GM19351 (cell line): ENCODE measurements around the gene SERPINE3.

Experiments
- ATAC-seq: cut with Tn5 transposase; IDR thresholded peaks from one replicate; pipeline ENCODE4 v1.9.1; 2021; ENCODE audit warnings: mild to moderate bottlenecking, moderate library complexity; ENCODE audit not compliant: unreplicated experiment

SERPINE3 gene

DNA sequence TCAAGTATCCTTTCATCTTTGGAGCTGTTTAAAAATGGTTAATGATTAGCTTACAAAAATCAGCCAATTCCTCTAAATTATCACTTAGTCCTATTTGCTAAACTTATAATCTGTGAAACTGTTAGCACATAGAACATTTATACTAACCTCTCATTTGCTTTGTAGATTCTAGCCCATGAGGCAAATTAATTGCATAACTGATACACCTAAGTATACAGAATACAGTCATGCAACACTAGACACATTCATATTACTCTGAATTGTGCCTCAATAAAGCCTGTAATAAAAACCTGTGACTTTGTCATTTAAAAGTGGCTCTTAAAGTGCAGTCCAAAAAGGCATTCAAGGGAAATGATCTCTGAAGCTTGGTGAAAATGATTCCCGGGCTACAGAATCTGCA lies 21.0 kb downstream of the SERPINE3 start:
- ATAC-seq: no peak

DNA sequence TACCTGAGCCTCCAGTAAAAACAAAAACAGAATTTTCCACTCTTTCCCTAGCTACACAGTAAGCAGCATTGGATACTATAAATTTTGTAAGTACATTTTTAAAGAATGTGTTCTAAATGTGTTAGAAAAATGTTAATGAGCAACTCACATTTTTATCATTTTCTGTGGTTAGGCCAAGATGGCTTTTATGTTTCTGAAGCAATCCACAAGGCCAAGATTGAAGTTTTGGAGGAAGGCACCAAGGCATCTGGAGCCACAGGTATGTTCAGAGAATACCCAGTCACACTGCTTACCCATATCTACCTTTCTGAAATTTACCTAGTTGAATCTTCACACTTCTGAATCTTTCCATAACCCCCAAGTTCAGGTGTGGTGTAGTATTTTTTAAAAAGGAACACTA lies 21.6 kb downstream of the SERPINE3 start:
- ATAC-seq: no peak

DNA sequence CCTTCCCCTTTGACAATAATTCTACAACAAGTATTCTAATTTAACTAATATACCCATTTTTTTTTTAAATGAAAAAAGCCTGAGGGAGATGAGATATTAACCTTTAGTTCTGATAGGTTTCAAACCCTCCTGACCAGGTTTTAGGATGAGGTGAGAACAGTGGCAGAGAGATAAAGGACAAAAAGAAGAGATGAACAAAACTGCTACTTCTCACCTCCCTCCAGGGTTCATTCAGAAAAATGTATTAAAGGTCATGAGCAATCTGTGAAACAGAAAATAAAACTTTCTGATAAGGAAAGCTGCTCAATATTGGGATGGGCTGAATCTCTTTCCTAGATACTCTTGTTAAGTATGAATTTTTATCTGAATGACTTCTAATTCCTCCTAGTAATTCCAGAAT lies 24.1 kb downstream of the SERPINE3 start:
- ATAC-seq: no peak

DNA sequence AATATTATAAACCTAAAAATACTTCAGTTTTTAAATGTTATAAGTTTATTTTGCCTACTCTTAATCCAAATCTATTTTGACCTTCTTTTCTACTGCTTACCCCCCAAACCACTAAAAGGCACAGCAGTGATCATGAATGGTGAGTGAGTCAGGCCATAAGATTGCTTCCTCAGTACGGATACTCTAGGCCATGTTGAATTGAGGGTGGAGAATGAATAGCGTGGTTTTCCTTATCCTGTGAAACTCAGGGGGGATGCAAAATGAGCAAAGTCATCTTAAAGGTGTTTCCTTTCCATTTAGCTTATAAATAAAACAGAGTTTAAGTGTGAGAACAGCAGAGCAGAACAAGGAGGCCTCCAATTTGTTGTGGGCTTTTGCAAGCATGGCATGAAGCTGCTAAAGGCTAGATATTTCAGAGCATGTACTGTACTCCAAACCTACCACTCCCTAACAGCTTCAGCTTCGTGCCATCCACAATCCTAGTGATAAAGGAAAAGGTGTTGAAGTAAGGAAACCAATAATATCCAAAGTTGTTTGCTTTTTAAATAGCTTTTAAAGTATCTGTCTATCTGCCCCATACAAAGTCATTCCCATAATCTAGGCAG lies 25.0 kb downstream of the SERPINE3 start:
- ATAC-seq: no peak

DNA sequence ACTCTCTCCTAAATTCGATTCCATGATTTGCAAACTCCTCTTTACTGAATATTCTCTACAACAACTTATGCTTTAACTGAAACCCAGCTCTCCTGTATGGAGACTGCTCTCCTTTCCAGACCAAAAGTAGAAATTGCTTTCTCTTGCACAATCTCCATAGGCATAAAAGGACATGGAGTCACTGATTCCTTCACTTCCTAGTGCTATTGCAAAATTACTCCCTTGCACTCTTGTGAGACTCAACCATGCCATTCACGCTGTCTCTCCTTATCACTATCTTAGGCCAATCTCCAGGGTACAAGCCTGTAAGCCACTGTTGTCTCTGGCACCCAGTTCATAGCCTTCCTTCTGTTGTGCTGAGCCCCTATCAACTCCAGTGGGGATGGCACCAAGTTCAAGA lies 30.6 kb downstream of the SERPINE3 start:
- no peak for ATAC-seq

DNA sequence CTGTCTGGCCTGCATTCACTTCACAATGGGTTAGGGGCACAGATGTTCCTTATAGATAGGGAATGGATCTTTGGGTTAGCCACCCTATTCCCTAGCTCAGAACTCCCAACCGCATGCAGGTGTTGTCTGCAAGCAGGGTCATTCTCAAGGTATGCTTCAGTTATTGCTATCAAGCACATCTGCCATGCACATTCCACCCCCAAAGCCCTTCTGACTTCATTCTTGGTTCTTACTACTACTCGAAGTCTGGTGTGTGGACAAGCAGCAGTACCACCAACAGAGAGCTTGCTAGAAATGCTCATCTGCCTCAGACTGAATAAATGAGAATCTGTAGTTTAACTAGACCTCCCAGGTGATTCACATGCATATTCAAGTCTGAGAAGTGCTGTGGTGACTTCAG lies 31.3 kb downstream of the SERPINE3 start:
- ATAC-seq: no peak

DNA sequence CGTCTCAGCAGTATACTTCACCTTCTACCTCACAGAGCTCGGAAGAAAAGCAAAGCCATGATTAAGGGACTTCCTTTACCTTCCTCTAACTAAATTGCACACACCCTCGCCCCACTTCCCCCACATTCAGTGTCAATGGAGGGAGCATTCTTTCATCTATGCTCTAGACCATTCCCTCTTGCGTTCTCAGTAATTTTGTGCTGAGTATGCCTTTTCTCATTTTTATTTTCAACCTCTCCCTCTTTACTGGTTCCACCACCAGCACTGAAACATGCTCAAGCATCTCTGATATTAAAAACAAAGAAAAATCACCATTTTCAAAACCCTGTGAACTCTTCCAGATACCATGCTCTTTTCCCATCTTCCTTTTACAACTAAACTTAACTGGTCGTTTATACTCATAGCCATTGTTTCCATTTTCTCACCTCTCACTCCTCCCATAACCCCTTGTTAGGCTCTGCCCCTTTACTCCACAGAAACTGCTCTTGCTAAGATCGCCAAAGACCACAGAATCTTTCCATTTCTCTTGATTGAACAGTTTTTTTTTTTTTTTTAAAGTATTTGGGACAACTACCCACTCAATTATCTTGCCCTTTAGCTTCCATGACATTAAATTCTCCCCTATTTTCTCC lies 32.4 kb downstream of the SERPINE3 start:
- no peak for ATAC-seq

DNA sequence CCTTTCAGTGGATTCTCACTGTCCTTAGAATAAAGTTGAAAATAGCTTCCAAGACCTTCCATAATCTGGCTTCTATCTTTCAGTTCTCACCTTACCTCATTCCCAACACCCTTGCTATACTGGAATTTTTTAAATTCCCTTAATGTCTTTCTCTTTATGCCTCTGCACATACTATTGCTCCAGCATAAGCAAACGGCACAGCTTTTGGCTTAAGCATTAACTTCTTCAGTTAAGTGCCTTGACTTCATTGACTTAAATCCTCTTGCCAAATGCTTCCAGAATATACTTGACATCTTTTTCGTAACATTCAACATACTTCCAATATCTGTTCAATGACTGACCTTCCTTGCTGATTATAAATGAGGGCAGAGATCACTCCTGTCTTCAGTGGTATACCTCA lies 34.0 kb downstream of the SERPINE3 start:
- no peak for ATAC-seq

DNA sequence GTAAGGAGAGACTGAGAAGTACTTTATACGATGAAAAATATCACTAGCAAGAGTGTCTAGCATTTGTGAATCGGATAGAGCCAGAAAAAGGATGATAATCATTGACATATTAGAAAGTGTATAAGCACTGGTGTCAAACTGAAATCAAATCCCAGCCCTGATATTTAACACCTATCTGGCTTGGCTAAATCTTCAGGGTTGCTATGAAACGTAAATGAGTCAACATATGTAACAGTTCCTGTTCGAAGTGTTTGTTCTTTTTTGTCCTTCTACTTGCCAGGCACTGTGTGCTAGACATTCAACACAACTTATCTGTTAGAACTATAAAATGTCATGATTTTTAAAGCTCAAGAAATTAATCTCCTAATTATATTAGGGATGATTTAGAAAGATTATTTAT lies 40.8 kb downstream of the SERPINE3 start:
- no peak for ATAC-seq

DNA sequence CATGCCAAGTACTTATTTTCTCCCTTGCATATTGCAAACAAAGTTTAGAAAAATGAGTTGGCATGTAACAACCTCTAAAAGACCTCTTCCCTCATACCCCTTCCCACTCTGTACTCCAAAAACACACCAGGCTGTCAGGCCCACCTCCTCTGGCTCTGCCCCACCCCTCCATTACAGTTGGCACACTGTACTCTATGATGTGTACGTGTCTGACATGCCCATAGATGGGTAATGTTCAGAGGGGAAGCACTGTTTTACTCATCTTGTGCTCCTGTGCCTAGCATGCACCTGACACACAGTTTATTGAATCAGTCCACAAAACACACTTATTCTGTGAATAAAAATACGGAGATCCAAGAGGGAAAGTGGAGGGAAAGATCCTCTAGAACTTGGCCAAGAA lies 45.6 kb downstream of the SERPINE3 start:
- no peak for ATAC-seq

DNA sequence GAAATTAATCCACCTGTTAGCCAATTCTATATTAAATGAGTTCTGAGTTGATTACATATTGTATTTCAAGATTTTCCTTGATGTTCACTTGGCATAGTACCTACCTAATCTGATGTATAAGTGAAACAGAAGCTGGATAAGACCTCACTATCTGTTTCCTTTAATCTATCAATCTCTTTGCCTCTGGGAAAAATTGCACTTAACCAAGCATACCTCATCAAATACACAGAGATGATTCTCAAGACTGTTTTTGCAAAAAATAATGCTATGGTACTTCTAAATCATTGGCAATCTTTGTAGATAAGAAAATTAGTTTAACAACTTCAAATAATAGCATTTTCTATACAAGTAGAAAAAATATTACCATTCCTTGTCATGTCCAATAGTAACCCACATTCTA lies 55.2 kb downstream of the SERPINE3 start:
- ATAC-seq: no peak

DNA sequence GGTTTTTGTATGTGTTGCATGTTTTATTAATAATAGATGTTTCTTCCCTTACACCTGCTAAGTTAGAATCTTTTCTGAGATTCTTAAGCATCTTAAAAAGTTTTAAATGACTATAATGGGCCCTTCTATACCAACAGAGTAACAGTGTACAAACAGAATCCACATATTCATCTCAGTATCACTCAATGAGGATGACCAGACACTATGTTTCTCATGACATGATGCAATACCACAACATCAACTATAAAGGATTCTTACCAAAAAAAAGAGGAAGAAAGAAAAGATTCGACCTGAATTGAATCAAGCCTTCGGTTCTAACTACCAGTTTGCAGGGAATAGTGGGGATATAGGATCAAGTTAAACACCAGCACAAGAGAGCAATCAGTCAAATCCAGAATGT lies 56.9 kb downstream of the SERPINE3 start:
- ATAC-seq: peak; percentile 95

DNA sequence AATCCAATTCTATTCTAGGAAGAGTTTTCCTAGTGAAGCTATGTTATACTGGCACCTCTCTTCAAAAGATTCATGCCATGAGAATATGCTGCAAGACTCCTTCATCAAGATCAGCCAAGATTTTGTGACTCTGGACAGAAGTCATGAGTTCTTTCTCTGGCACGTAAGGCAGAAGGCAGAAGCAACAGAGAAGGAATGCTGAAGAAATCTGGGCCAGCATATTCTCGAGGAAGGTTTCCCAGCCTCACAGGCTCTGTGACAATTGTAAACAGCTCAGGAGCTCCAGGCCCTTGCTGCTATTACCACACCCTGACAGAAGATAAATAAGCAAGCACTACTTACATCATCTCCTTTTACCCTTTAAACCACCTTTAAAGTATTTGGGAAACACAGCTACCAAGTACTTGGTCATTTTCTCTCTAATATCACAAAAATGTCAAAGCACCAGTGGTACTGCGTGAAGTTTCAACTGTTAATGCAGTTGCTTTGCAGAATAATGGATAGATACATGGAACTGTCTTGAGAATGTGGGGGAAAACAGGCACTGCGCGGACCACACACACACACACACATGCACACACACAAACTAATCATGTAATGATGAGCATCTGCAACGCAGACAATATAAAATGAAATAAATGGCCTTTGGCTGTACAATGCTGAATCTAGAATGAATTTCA lies 57.9 kb downstream of the SERPINE3 start:
- no peak for ATAC-seq

DNA sequence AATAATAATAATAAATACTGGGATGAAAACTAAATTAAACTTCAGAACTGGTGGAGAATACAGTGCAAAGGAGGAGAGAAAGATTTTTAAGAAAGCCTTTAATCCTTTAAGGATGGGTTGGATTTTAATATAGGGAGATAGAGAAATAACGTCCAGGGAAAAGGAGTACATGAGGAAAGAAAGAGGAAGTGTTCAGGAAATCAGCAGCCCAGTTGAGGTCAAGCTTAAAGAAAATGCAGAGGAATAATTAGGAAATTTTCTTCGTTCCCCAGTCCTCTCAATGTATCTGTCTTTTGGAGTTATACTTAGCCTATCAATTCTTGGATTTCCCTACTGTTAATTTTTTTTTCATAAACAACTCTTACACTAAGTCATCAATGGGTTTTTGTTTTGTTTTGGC lies 65.7 kb downstream of the SERPINE3 start:
- no peak for ATAC-seq

DNA sequence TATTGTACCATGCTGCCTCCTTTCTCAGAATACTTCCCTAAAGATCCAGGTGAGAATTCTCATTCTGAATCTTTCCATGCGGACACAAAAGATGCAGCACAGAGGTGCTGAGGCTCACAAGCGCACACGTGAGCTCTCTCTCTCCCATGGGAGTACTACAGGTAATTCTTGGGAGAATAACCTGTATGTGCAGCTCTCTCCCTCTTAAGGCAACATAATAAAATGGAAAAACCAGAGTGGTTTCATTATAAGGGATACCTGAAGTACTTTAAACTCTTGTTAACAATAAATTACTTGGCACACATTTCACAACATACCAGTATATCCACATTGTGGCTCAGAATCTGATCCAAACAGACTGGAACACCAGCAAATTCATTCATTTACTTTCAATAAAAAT lies 72.9 kb downstream of the SERPINE3 start:
- no peak for ATAC-seq
